ENCODE measurements around the gene KIDINS220. TPM values are rescaled to one million over a fixed set of nuclear protein-coding genes. Genes with fewer than 3 reads are reported as not detected.

Gene KIDINS220
- total RNA-seq, 1 donor from 2014 or later: 101 TPM

- no peaks in the 10 kb centered on the region for H3K27me3 Mint-ChIP-seq (ENCODE audit: unreplicated experiment)
- no peak overlapping the region for H3K27ac Mint-ChIP-seq (ENCODE audit: unreplicated experiment)
- peaks cover 35% of the 10 kb centered on the region for H3K36me3 Mint-ChIP-seq (ENCODE audit: unreplicated experiment)
- H3K4me3 Mint-ChIP-seq (ENCODE audit: unreplicated experiment): no peak overlapping the region
- DNase-seq (ENCODE audit: extremely low spot score, unreplicated experiment): no peak
- peaks cover 29% of the 10 kb centered on the region for H3K4me1 Mint-ChIP-seq (ENCODE audit: unreplicated experiment)
- TF ChIP-seq, protein P1, sequence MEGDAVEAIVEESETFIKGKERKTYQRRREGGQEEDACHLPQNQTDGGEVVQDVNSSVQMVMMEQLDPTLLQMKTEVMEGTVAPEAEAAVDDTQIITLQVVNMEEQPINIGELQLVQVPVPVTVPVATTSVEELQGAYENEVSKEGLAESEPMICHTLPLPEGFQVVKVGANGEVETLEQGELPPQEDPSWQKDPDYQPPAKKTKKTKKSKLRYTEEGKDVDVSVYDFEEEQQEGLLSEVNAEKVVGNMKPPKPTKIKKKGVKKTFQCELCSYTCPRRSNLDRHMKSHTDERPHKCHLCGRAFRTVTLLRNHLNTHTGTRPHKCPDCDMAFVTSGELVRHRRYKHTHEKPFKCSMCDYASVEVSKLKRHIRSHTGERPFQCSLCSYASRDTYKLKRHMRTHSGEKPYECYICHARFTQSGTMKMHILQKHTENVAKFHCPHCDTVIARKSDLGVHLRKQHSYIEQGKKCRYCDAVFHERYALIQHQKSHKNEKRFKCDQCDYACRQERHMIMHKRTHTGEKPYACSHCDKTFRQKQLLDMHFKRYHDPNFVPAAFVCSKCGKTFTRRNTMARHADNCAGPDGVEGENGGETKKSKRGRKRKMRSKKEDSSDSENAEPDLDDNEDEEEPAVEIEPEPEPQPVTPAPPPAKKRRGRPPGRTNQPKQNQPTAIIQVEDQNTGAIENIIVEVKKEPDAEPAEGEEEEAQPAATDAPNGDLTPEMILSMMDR (IDR thresholded peaks at IDR 0.05): no peak
- no peaks in the 10 kb centered on the region for H3K9me3 Mint-ChIP-seq (ENCODE audit: unreplicated experiment)
These were observed 87.2 kb downstream of the KIDINS220 start for GRCh38 chr2:8750221-8750620.

- TF ChIP-seq, protein P1 (IDR thresholded peaks at IDR 0.05): no peak
- H3K27me3 Mint-ChIP-seq (ENCODE audit: unreplicated experiment): no peaks in the 10 kb centered on the region
- no peak overlapping the region for H3K4me3 Mint-ChIP-seq (ENCODE audit: unreplicated experiment)
- H3K9me3 Mint-ChIP-seq (ENCODE audit: unreplicated experiment): no peaks in the 10 kb centered on the region
- no peak overlapping the region for H3K27ac Mint-ChIP-seq (ENCODE audit: unreplicated experiment)
- peaks cover 29% of the 10 kb centered on the region for H3K36me3 Mint-ChIP-seq (ENCODE audit: unreplicated experiment)
- DNase-seq (ENCODE audit: extremely low spot score, unreplicated experiment): no peak
- H3K4me1 Mint-ChIP-seq (ENCODE audit: unreplicated experiment): peaks cover 4% of the 10 kb centered on the region
These were observed 94.2 kb downstream of the KIDINS220 start for GRCh38 chr2:8743261-8743660.

DNA sequence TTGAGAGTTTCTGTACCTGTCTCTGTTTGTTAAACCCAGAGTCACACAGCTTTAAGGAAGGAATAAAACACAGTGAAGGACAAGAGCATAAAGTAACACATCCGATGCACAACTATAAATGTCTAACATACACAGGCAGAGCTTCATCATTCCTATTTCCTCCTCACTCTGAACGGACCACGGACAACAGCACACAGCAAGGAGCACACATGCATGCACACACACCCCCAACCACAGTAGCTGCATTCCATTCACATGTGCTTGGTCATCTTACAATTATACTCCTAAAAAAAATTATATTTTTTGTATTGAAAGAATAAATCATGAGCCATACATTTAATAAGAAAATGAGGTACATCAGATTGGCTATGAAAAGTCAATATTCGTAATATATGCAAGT, 97.3 kb downstream of the KIDINS220 start:
- Mint-ChIP-seq H3K27ac (ENCODE audit: unreplicated experiment) (no peak overlapping the region), H3K27me3 (ENCODE audit: unreplicated experiment) (no peaks in the 10 kb centered on the region), H3K36me3 (ENCODE audit: unreplicated experiment) (peaks cover 26% of the 10 kb centered on the region), H3K4me3 (ENCODE audit: unreplicated experiment) (no peak overlapping the region), H3K4me1 (ENCODE audit: unreplicated experiment) (no peaks in the 10 kb centered on the region), H3K9me3 (ENCODE audit: unreplicated experiment) (no peaks in the 10 kb centered on the region)
- DNase-seq (ENCODE audit: extremely low spot score, unreplicated experiment): no peak
- TF ChIP-seq, protein P1 (IDR thresholded peaks at IDR 0.05): no peak

DNA sequence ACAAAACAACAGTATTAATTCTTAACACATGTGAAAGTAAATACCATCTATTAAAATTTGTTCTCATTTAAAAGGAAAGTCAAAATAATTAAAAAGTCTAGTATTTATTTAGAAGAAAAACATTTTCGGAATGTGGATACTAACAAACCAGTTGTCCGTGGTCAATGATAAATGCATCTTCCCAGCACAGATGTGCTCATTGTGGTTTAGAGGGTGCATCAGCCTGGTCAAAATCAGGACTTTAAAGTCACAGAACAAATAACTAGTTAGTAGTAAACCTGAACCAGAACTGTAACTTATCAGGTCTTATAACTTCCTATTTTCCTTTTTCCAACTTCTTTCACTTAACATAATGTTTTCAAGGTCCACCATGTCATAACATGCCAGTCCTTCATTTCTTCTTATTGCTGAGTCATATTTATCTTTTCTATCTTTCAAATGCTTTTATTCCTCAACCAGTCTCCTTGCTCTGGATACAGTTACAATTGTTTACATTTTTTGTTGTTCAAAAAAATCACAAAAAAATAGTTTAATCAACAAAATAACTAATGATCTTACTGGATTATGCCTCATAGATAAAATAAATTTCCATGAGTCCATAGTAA, 99.7 kb downstream of the KIDINS220 start:
- Mint-ChIP-seq H3K27me3 (ENCODE audit: unreplicated experiment) (no peaks in the 10 kb centered on the region), H3K36me3 (ENCODE audit: unreplicated experiment) (peaks cover 41% of the 10 kb centered on the region), H3K9me3 (ENCODE audit: unreplicated experiment) (no peaks in the 10 kb centered on the region), H3K27ac (ENCODE audit: unreplicated experiment) (no peak overlapping the region), H3K4me1 (ENCODE audit: unreplicated experiment) (no peaks in the 10 kb centered on the region), H3K4me3 (ENCODE audit: unreplicated experiment) (no peak overlapping the region)
- no peak for DNase-seq (ENCODE audit: extremely low spot score, unreplicated experiment)
- TF ChIP-seq, protein P1 (IDR thresholded peaks at IDR 0.05): no peak

- Mint-ChIP-seq H3K4me3 (ENCODE audit: unreplicated experiment) (no peak overlapping the region), H3K4me1 (ENCODE audit: unreplicated experiment) (no peaks in the 10 kb centered on the region), H3K27me3 (ENCODE audit: unreplicated experiment) (no peaks in the 10 kb centered on the region), H3K27ac (ENCODE audit: unreplicated experiment) (no peak overlapping the region), H3K9me3 (ENCODE audit: unreplicated experiment) (no peaks in the 10 kb centered on the region), H3K36me3 (ENCODE audit: unreplicated experiment) (peaks cover 69% of the 10 kb centered on the region)
- no peak for DNase-seq (ENCODE audit: extremely low spot score, unreplicated experiment)
- TF ChIP-seq, protein P1 (IDR thresholded peaks at IDR 0.05): no peak
These were observed 104.8 kb downstream of the KIDINS220 start for GRCh38 chr2:8732601-8733000.
